PFSK-1 (cell line): Measurements from ENCODE around the gene DENND2D.

Experiments
- POLR2AphosphoS5 ChIP-seq: IDR thresholded peaks from 2 replicates; pipeline ENCODE4 v1.6.1; 2012; ENCODE audit warnings: low read depth, mild to moderate bottlenecking, control low read depth, low read length, moderate library complexity
- SIN3A ChIP-seq: IDR thresholded peaks from 2 replicates; pipeline ENCODE4 v1.6.1; 2012; ENCODE audit warnings: mild to moderate bottlenecking, low read length, moderate library complexity, borderline replicate concordance; ENCODE audit not compliant: insufficient read depth
- TF ChIP-seq, protein P1 (sequence below), 2 experiments: IDR thresholded peaks; 2 replicates each; pipeline versions ENCODE4 v1.6.1 to v1.8.0; 2011 to 2012; ENCODE audit warnings: low read depth in 2 of 2, low read length in 2 of 2, control low read depth in 1 of 2, inconsistent platforms in 1 of 2, mild to moderate bottlenecking in 1 of 2, moderate library complexity in 1 of 2; ENCODE audit not compliant: insufficient read depth in 1 of 2

DNA sequence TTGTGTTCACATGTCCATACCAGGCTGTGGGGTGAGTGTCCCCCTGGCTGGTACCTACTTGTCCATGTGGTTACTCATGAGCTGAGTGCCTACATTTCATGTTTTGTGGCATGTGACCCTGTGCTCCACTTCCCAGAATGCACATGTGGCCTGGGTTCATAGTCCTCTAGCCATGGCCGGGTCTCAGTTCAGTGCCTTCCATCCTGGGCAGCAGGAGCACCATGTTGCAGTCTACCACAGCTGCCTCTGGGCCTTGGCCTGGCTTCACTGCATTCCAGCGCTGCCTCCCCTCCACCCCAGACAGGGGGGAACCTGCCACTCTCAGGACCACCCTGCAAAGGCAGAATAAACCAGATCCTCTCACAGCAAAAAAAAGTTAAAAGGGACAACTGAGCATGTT lies 54.9 kb downstream of the DENND2D start:
- TF ChIP-seq SIN3A (no peak), POLR2AphosphoS5 (no peak)
- TF ChIP-seq, protein P1, sequence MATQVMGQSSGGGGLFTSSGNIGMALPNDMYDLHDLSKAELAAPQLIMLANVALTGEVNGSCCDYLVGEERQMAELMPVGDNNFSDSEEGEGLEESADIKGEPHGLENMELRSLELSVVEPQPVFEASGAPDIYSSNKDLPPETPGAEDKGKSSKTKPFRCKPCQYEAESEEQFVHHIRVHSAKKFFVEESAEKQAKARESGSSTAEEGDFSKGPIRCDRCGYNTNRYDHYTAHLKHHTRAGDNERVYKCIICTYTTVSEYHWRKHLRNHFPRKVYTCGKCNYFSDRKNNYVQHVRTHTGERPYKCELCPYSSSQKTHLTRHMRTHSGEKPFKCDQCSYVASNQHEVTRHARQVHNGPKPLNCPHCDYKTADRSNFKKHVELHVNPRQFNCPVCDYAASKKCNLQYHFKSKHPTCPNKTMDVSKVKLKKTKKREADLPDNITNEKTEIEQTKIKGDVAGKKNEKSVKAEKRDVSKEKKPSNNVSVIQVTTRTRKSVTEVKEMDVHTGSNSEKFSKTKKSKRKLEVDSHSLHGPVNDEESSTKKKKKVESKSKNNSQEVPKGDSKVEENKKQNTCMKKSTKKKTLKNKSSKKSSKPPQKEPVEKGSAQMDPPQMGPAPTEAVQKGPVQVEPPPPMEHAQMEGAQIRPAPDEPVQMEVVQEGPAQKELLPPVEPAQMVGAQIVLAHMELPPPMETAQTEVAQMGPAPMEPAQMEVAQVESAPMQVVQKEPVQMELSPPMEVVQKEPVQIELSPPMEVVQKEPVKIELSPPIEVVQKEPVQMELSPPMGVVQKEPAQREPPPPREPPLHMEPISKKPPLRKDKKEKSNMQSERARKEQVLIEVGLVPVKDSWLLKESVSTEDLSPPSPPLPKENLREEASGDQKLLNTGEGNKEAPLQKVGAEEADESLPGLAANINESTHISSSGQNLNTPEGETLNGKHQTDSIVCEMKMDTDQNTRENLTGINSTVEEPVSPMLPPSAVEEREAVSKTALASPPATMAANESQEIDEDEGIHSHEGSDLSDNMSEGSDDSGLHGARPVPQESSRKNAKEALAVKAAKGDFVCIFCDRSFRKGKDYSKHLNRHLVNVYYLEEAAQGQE (IDR thresholded peaks at IDR 0.05; ENCODE audit: insufficient read depth in 1 of 2, low read depth in 2 of 2, low read length in 2 of 2) = no peak
